IMR-90 (cell line): ENCODE data around the gene TEX48. TPM values are rescaled to one million over a fixed set of nuclear protein-coding genes. Genes with fewer than 3 reads are reported as not detected.

Experiments
- ATAC-seq: fragments of 200-7000 bp; cut with Tn5 transposase; 2 replicates; pipeline ENCODE4 v1.9.1; 2020; ENCODE audit warnings: low read depth, mild to moderate bottlenecking, moderate library complexity
- BruUV-seq: library from RNA; stranded (reverse); fragments of 400-500 nt; replicated peaks from 2 replicates; lab custom pipeline; 2021; lab: Mats Ljungman, UMichigan
- CTCF ChIA-PET: fragments of 300-600 bp; formaldehyde crosslinking; extraction: SDS; loops from one replicate; lab custom pipeline; 2021; ENCODE audit warnings: antibody characterized with exemption; lab: Yijun Ruan, JAX
- POLR2A ChIA-PET: fragments of 300-600 bp; sonication (Branson Sonifier 250); formaldehyde crosslinking; loops from one replicate; lab custom pipeline; 2022; ENCODE audit warnings: antibody characterized with exemption; ENCODE audit not compliant: unreplicated experiment; lab: Charles Lee
- DNase-seq: peaks from one replicate; pipeline ENCODE4 v3.0.0; 2013
- H2AFZ ChIP-seq: replicated peaks from 2 replicates; pipeline ENCODE3; 2013; ENCODE audit warnings: low read length, mild to moderate bottlenecking; ENCODE audit not compliant: poor library complexity
- H2AK5ac ChIP-seq: 2 replicates; pipeline ENCODE4 v1.6.1; 2013; ENCODE audit warnings: low read depth, low read length, inconsistent platforms
- H2AK9ac ChIP-seq: replicated peaks from 2 replicates; pipeline ENCODE3; 2013; ENCODE audit warnings: mild to moderate bottlenecking, low read depth, low read length, moderate library complexity; ENCODE audit not compliant: poor library complexity
- H2BK120ac ChIP-seq: 2 replicates; pipeline ENCODE4 v1.6.1; 2013; ENCODE audit warnings: low read depth, low read length, inconsistent platforms
- H2BK15ac ChIP-seq: 3 replicates; pipeline ENCODE4 v1.6.1; 2013; ENCODE audit warnings: low read depth, low read length, inconsistent platforms
- H2BK20ac ChIP-seq: 2 replicates; pipeline ENCODE4 v1.6.1; 2013; ENCODE audit warnings: low read depth, mild to moderate bottlenecking, inconsistent platforms, low read length, moderate library complexity
- H2BK5ac ChIP-seq: 2 replicates; pipeline ENCODE4 v1.6.1; 2013; ENCODE audit warnings: mild to moderate bottlenecking, low read depth, low read length, inconsistent platforms; ENCODE audit not compliant: poor library complexity, severe bottlenecking
- H3K14ac ChIP-seq: replicated peaks from 2 replicates; pipeline ENCODE4 v1.6.1; 2013; ENCODE audit warnings: low read depth, low read length, inconsistent platforms
- H3K18ac ChIP-seq: 2 replicates; pipeline ENCODE4 v1.6.1; 2013; ENCODE audit warnings: low read depth, low read length, control low read depth
- H3K23ac ChIP-seq: 2 replicates; pipeline ENCODE4 v1.6.1; 2013; ENCODE audit warnings: low read depth, low read length, inconsistent platforms
- H3K27ac ChIP-seq: 2 replicates; pipeline ENCODE4 v1.5.1; 2013; ENCODE audit warnings: mild to moderate bottlenecking, control low read depth, low read length; ENCODE audit not compliant: insufficient read depth
- H3K27me3 ChIP-seq: 2 replicates; pipeline ENCODE4 v1.6.1; 2013; ENCODE audit warnings: low read length; ENCODE audit not compliant: control insufficient read depth, insufficient read depth
- H3K36me3 ChIP-seq: 2 replicates; pipeline ENCODE4 v1.6.1; 2013; ENCODE audit warnings: low read length, mixed read lengths; ENCODE audit not compliant: control insufficient read depth, insufficient read depth
- H3K4ac ChIP-seq: 2 replicates; pipeline ENCODE4 v1.6.1; 2013; ENCODE audit warnings: low read depth, low read length, inconsistent platforms
- H3K4me1 ChIP-seq: 2 replicates; pipeline ENCODE4 v1.6.1; 2013; ENCODE audit warnings: low read length, mixed read lengths; ENCODE audit not compliant: control insufficient read depth, insufficient read depth
- H3K4me2 ChIP-seq: 2 replicates; pipeline ENCODE4 v1.6.1; 2013; ENCODE audit warnings: low read depth, mild to moderate bottlenecking, control low read depth, low read length, moderate library complexity
- H3K4me3 ChIP-seq: 2 replicates; pipeline ENCODE4 v1.5.1; 2013; ENCODE audit warnings: low read depth, mild to moderate bottlenecking, control low read depth, low read length, moderate library complexity; ENCODE audit not compliant: insufficient read depth
- H3K56ac ChIP-seq: 2 replicates; pipeline ENCODE4 v1.6.1; 2013; ENCODE audit warnings: low read length, inconsistent platforms; ENCODE audit not compliant: insufficient read depth; ENCODE audit errors: extremely low read depth
- H3K79me1 ChIP-seq, 2 experiments: 2 replicates each; pipeline ENCODE4 v1.6.1; 2013; ENCODE audit warnings: low read length in 2 of 2, inconsistent platforms in 1 of 2, low read depth in 1 of 2
- H3K9ac ChIP-seq: 2 replicates; pipeline ENCODE4 v1.6.1; 2013; ENCODE audit warnings: low read depth, low read length, control low read depth
- H3K9me1 ChIP-seq: 2 replicates; pipeline ENCODE4 v1.6.1; 2013; ENCODE audit warnings: low read length, inconsistent platforms; ENCODE audit not compliant: insufficient read depth
- H3K9me3 ChIP-seq: 2 replicates; pipeline ENCODE4 v1.6.1; 2013; ENCODE audit warnings: low read length; ENCODE audit not compliant: control insufficient read depth, insufficient read depth
- H4K20me1 ChIP-seq: 2 replicates; pipeline ENCODE4 v1.6.1; 2013; ENCODE audit warnings: low read length, inconsistent platforms; ENCODE audit not compliant: insufficient read depth
- H4K5ac ChIP-seq: 2 replicates; pipeline ENCODE4 v1.6.1; 2013; ENCODE audit warnings: mild to moderate bottlenecking, low read depth, low read length, control low read depth
- H4K8ac ChIP-seq, 2 experiments: 2 replicates each; pipeline ENCODE4 v1.6.1; 2013; ENCODE audit warnings: low read depth in 2 of 2, low read length in 2 of 2, control low read depth in 1 of 2, inconsistent platforms in 1 of 2
- H4K91ac ChIP-seq: 2 replicates; pipeline ENCODE4 v1.6.1; 2013; ENCODE audit warnings: low read depth, low read length, inconsistent platforms; ENCODE audit not compliant: insufficient read depth
- BHLHE40 ChIP-seq: fragments of 150-350 bp; IDR thresholded peaks from 2 replicates; pipeline ENCODE4 v1.6.1; 2016; ENCODE audit warnings: mild to moderate bottlenecking, low read depth, low read length
- CEBPB ChIP-seq: IDR thresholded peaks from 2 replicates; pipeline ENCODE4 v1.6.1; 2012; ENCODE audit warnings: low read depth, low read length, improper control_type of control experiment
- CHD1 ChIP-seq: IDR thresholded peaks from 2 replicates; pipeline ENCODE4 v1.6.1; 2012; ENCODE audit warnings: low read depth, low read length, improper control_type of control experiment
- CTCF ChIP-seq: conservative IDR thresholded peaks from 2 replicates; pipeline ENCODE4 v1.5.1; 2012; ENCODE audit warnings: mild to moderate bottlenecking, low read depth, low read length, improper control_type of control experiment
- ELK1 ChIP-seq: fragments of 150-350 bp; IDR thresholded peaks from 2 replicates; pipeline ENCODE4 v1.6.1; 2016; ENCODE audit warnings: low read depth, mild to moderate bottlenecking, low read length, moderate library complexity, borderline replicate concordance
- FOS ChIP-seq: fragments of 150-350 bp; IDR thresholded peaks from 2 replicates; pipeline ENCODE4 v1.6.1; 2016; ENCODE audit warnings: low read depth, low read length
- MAFK ChIP-seq: IDR thresholded peaks from 2 replicates; pipeline ENCODE4 v1.6.1; 2012; ENCODE audit warnings: low read depth, low read length, improper control_type of control experiment
- MAZ ChIP-seq: IDR thresholded peaks from 2 replicates; pipeline ENCODE4 v1.6.1; 2012; ENCODE audit warnings: low read depth, mild to moderate bottlenecking, low read length, improper control_type of control experiment, moderate library complexity, borderline replicate concordance
- MXI1 ChIP-seq: IDR thresholded peaks from 2 replicates; pipeline ENCODE4 v1.6.1; 2012; ENCODE audit warnings: low read depth, mild to moderate bottlenecking, low read length, moderate library complexity, borderline replicate concordance
- NFE2L2 ChIP-seq: fragments of 150-350 bp; IDR thresholded peaks from 2 replicates; pipeline ENCODE4 v1.6.1; 2016; ENCODE audit warnings: low read depth, mild to moderate bottlenecking, low read length
- POLR2A ChIP-seq: IDR thresholded peaks from 2 replicates; pipeline ENCODE4 v1.6.1; 2012; ENCODE audit warnings: mild to moderate bottlenecking, low read depth, low read length
- RAD21 ChIP-seq: IDR thresholded peaks from 2 replicates; pipeline ENCODE4 v1.6.1; 2012; ENCODE audit warnings: low read length, improper control_type of control experiment
- RFX5 ChIP-seq: IDR thresholded peaks from 2 replicates; pipeline ENCODE4 v1.8.0; 2012; ENCODE audit warnings: low read depth, mild to moderate bottlenecking, low read length, moderate library complexity
- SMC3 ChIP-seq: fragments of 150-350 bp; IDR thresholded peaks from 2 replicates; pipeline ENCODE4 v1.6.1; 2016; ENCODE audit warnings: low read depth, mild to moderate bottlenecking, antibody characterized with exemption, low read length, moderate library complexity
- USF2 ChIP-seq: fragments of 150-350 bp; IDR thresholded peaks from 2 replicates; pipeline ENCODE4 v1.6.1; 2017; ENCODE audit warnings: mild to moderate bottlenecking, antibody characterized with exemption, low read length, low read depth
- WGBS, 2 experiments: methylation state at CpG; one replicate each; pipeline versions ENCODE4 v1.1.5 to v1.1.7; 2013; ENCODE audit warnings: missing lambda C conversion rate in 2 of 2; ENCODE audit not compliant: insufficient read length in 1 of 2; ENCODE audit errors: extremely low coverage in 2 of 2; 5-methylcytosine and 5-hydroxymethylcytosine counted together
- dilution Hi-C: fragments of 300-500 bp; cut with HindIII; formaldehyde crosslinking; loops from one replicate; pipeline ENCODE4 v1.14.3; 2018; ENCODE audit warnings: low sequenced_read_pairs; ENCODE audit not compliant: unreplicated experiment
- in situ Hi-C: fragments of 300-500 bp; cut with MboI; formaldehyde crosslinking; loops from 3 replicates; pipeline ENCODE4 v1.14.3; 2019; ENCODE audit warnings: low sequenced_read_pairs, inconsistent platforms, mixed read lengths
- intact Hi-C: fragments of 100-400 bp; cut with micrococcal nuclease; formaldehyde crosslinking; loops from 2 replicates; pipeline ENCODE4 v1.10.0; 2022
- polyA plus RNA-seq, 3 experiments: library from polyadenylated mRNA; depleted of rRNA; stranded (reverse); fragments of >200 nt; gene quantifications; 2 replicates each; pipeline ENCODE4 v1.2.3, GENCODE V29; 2012; ENCODE audit warnings: low replicate concordance in 1 of 3
- total RNA-seq: library from RNA; depleted of rRNA; stranded (reverse); fragments of >200 nt; gene quantifications from 2 replicates; pipeline ENCODE4 v1.2.3, GENCODE V29; 2012

Gene TEX48
- total and polyA plus RNA-seq, 2 of the 4 experiments (the other 2 are of a cell fraction), result not detected

GRCh38 chr9:114690308-114690707 is 8.3 kb upstream of the TEX48 start:
- no peak overlapping the region for H2AK9ac ChIP-seq
- H3K4me3 ChIP-seq, result no peak overlapping the region
- no peak overlapping the region for H3K4me2 ChIP-seq
- peak overlapping the region; percentile 47 for H4K91ac ChIP-seq
- H3K18ac ChIP-seq, result peak overlapping the region; percentile 78
- H3K9me3 ChIP-seq, result no peaks in the 10 kb centered on the region
- peak overlapping the region; percentile 78 for H2BK20ac ChIP-seq
- H3K56ac ChIP-seq, result no peak overlapping the region
- no peak for DNase-seq
- in situ Hi-C loops (no loop called here), intact Hi-C loops (no loop called here), dilution Hi-C loops (no loop called here)
- H3K27ac ChIP-seq, result no peak overlapping the region
- peak overlapping the region; percentile 79 for H3K4ac ChIP-seq
- no peak for ATAC-seq
- H3K23ac ChIP-seq, result no peak overlapping the region; the same call in 1 of the 2 replicates
- H4K20me1 ChIP-seq, result no peaks in the 10 kb centered on the region
- H2AFZ ChIP-seq, result no peak overlapping the region
- H2BK15ac ChIP-seq, result peak overlapping the region; percentile 63
- H3K14ac ChIP-seq, result peak overlapping the region; percentile 38; the same call in 1 of the 2 replicates
- H2BK120ac ChIP-seq, result peak overlapping the region; percentile 86
- peaks cover 13% of the 10 kb centered on the region for H3K4me1 ChIP-seq
- H4K8ac ChIP-seq, result peak overlapping the region in 1 of 2 experiments; percentile 51; a peak in 2 of 4 replicates
- no peaks in the 10 kb centered on the region for H3K36me3 ChIP-seq
- ChIA-PET CTCF (interaction anchor here (0.9 to 2.6 kb wide), 3 partner anchors 9 to 224 kb away, joined by 3 to 18 read pairs (median 4); partner anchors contain the start of gene TEX48), POLR2A (interaction anchor here (0.5 kb wide), 1 partner anchor 790 kb away, joined by 3 read pairs; no protein-coding TSS in a partner anchor)
- no peaks in the 10 kb centered on the region for H3K79me1 ChIP-seq
- H4K5ac ChIP-seq, result peak overlapping the region; percentile 9
- BruUV-seq, result no TSS peak
- H2AK5ac ChIP-seq, result peak overlapping the region; percentile 81
- H3K9ac ChIP-seq, result no peak overlapping the region
- peaks cover 18% of the 10 kb centered on the region for H3K9me1 ChIP-seq
- WGBS, 2 experiments, result no CpG with 5 or more reads among the region's 4 CpGs
- no peaks in the 10 kb centered on the region for H3K27me3 ChIP-seq
- H2BK5ac ChIP-seq, result peak overlapping the region; percentile 1
- TF ChIP-seq RFX5, result no peak
- no peak for TF ChIP-seq CEBPB
- TF ChIP-seq MAZ, result no peak
- TF ChIP-seq CTCF, result no peak
- TF ChIP-seq USF2, result no peak
- TF ChIP-seq POLR2A, result no peak
- no peak for TF ChIP-seq MXI1
- TF ChIP-seq CHD1, result no peak
- no peak for TF ChIP-seq BHLHE40
- TF ChIP-seq ELK1, result no peak
- TF ChIP-seq MAFK, result no peak
- TF ChIP-seq NFE2L2, result no peak
- TF ChIP-seq FOS, result no peak
- no peak for TF ChIP-seq RAD21
- TF ChIP-seq SMC3, result no peak
